Omental fat pad (tissue), 4 donors: Measurements from ENCODE around the gene SNX25. TPM values are rescaled to one million over a fixed set of nuclear protein-coding genes. Genes with fewer than 3 reads are reported as not detected.

Experiments
- ATAC-seq: fragments of 150-250 bp; one replicate; pipeline ENCODE4 v1.9.1; 2016; ENCODE audit warnings: mild to moderate bottlenecking, moderate library complexity; ENCODE audit not compliant: low FRiP score
- DNase-seq: peaks from one replicate; pipeline ENCODE4 v3.0.0-alpha.2; 2019; ENCODE audit warnings: low spot score
- total RNA-seq, 4 donors: library from RNA; depleted of rRNA; stranded (reverse); fragments of >200 nt; gene quantifications; one replicate each; pipeline ENCODE4 v1.1.0, GENCODE V29; 2016
- TF ChIP-seq, protein P1 (sequence below), 3 donors: fragments of 450-650 bp; IDR thresholded peaks; one replicate each; pipeline ENCODE4 v1.5.1; 2016 to 2017; ENCODE audit warnings: antibody characterized with exemption in 3 of 3, mild to moderate bottlenecking in 3 of 3, moderate library complexity in 2 of 3

SNX25 gene
- total RNA-seq, 4 donors from 2014 or later: 16.0 to 22.5 (median 21.9) TPM

DNA sequence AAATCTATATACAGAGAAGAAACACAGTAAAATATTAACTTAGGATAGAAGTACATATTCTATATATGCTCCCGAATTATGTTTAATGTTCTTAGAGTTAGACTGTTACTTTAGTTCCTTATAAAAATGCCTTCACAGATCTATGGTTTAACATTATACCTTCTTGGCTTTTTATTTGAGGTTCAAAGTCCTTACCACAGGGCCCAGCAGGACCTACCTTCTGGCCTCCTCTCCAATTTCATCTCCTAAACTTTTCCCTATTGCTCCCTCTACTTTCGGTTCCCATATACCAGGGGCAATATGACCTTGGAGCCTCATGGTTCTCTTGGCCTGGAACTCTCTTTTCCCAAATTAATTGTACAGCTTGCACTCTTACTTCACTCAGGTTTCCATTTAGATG lies 199.0 kb downstream of the SNX25 start:
- DNase-seq (no peak), ATAC-seq (no peak)
- TF ChIP-seq, protein P1, sequence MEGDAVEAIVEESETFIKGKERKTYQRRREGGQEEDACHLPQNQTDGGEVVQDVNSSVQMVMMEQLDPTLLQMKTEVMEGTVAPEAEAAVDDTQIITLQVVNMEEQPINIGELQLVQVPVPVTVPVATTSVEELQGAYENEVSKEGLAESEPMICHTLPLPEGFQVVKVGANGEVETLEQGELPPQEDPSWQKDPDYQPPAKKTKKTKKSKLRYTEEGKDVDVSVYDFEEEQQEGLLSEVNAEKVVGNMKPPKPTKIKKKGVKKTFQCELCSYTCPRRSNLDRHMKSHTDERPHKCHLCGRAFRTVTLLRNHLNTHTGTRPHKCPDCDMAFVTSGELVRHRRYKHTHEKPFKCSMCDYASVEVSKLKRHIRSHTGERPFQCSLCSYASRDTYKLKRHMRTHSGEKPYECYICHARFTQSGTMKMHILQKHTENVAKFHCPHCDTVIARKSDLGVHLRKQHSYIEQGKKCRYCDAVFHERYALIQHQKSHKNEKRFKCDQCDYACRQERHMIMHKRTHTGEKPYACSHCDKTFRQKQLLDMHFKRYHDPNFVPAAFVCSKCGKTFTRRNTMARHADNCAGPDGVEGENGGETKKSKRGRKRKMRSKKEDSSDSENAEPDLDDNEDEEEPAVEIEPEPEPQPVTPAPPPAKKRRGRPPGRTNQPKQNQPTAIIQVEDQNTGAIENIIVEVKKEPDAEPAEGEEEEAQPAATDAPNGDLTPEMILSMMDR (IDR thresholded peaks at IDR 0.05): no peak

DNA sequence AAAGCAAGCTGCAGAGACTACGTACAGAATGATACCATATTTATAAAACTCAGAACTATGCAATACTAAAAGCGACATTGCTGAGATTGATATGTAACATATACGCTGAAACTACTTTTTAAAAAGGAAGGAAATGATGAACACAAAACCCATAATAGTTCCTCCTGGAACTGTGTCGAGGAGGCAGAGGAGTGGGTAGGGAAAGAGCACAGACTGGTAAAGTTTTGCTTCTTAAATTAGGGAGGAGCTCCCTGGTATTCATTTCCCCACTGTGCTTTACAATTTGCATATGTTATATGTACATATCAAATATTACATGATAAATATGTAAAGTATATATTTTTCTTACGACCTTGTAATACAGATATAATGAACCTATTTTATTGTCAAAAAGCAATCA lies 202.5 kb downstream of the SNX25 start:
- ATAC-seq (no peak), DNase-seq (no peak)
- TF ChIP-seq, protein P1 (IDR thresholded peaks at IDR 0.05): no peak

DNA sequence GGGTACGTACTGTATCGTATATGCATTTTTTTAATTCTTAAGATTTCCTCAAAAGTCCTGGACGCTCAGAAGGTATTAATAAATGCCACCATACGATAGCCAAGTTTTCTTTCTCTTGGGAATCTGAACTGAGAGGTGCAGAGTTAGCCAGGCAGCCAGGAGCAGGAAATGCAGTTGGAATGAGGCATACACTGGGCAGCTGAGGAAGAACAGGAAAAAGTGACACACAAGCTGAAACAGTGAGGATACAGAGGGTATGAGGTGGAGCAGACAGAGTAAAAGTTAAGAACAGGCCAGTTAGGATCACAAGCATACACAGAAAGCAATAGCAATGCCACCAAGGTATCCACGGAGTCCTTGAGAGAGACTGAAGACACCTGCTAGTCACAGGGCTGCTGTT lies 203.0 kb downstream of the SNX25 start:
- no peak for DNase-seq
- TF ChIP-seq, protein P1 (IDR thresholded peaks at IDR 0.05): no peak
- no peak for ATAC-seq

Other genes with a start within 250 kb of the SNX25 start
- gene HELT, start 191.1 kb upstream of the SNX25 start, total RNA-seq: not detected
- 10 to 100 TPM; 14.4 to 25.9 (median 20.2) TPM for gene SLC25A4, start 66.3 kb upstream of the SNX25 start, total RNA-seq
- gene CFAP97, start 5.6 kb upstream of the SNX25 start, total RNA-seq: 10 to 100 TPM; 27.7 to 34.7 (median 32.0) TPM
- gene LRP2BP, start 186.3 kb downstream of the SNX25 start, total RNA-seq: 1 to 10 TPM in 3 of 4 donors, under 1 TPM in 1; 0.56 to 4.0 (median 1.7) TPM
- 10 to 100 TPM in 2 of 4 donors, 1 to 10 TPM in 2; 6.2 to 46.4 (median 11.1) TPM for gene ANKRD37, start 187.2 kb downstream of the SNX25 start, total RNA-seq
- 10 to 100 TPM; 22.5 to 44.8 (median 26.4) TPM for gene UFSP2, start 216.4 kb downstream of the SNX25 start, total RNA-seq